NK-92 (cell line): ENCODE measurements around the gene UBE2R2.
"Not testable (repeated sequence)": the region's sequence is repeated elsewhere in the genome, so short reads cannot be mapped to it uniquely, and the experiment has no call there.

Experiments
- DNase-seq: peaks from one replicate; lab custom pipeline; 2025; ENCODE audit not compliant: unreplicated experiment; lab: John Stamatoyannopoulos, UW

The UBE2R2 gene

GRCh38 chr9:33837138-33837537 is 20.2 kb downstream of the UBE2R2 start:
- no peak for DNase-seq

- DNase-seq = no peak
These were observed 23.4 kb downstream of the UBE2R2 start for GRCh38 chr9:33840381-33840780.

- DNase-seq = no peak
These were observed 26.5 kb downstream of the UBE2R2 start for GRCh38 chr9:33843312-33843961.

- no peak for DNase-seq
These were observed 29.3 kb downstream of the UBE2R2 start for GRCh38 chr9:33846231-33846630.

GRCh38 chr9:33847894-33848205 is 30.9 kb downstream of the UBE2R2 start:
- not testable (repeated sequence) for DNase-seq

GRCh38 chr9:33850267-33850629 is 33.3 kb downstream of the UBE2R2 start:
- DNase-seq = no peak

- DNase-seq = no peak
These were observed 33.7 kb downstream of the UBE2R2 start for GRCh38 chr9:33850677-33851076.

- DNase-seq = no peak
These were observed 34.3 kb downstream of the UBE2R2 start for GRCh38 chr9:33851301-33851700.

GRCh38 chr9:33852216-33852826 is 35.4 kb downstream of the UBE2R2 start:
- DNase-seq = no peak

GRCh38 chr9:33856247-33856646 is 39.3 kb downstream of the UBE2R2 start:
- DNase-seq = no peak

GRCh38 chr9:33858423-33858822 is 41.5 kb downstream of the UBE2R2 start:
- no peak for DNase-seq

GRCh38 chr9:33860200-33860871 is 43.4 kb downstream of the UBE2R2 start:
- DNase-seq = no peak

- DNase-seq = no peak
These were observed 45.0 kb downstream of the UBE2R2 start for GRCh38 chr9:33861917-33862453.

GRCh38 chr9:33863027-33863426 is 46.1 kb downstream of the UBE2R2 start:
- not testable (repeated sequence) for DNase-seq

GRCh38 chr9:33867747-33868439 is 50.9 kb downstream of the UBE2R2 start:
- no peak for DNase-seq

- DNase-seq = no peak
These were observed 51.5 kb downstream of the UBE2R2 start for GRCh38 chr9:33868440-33868973.

- DNase-seq = not testable (repeated sequence)
These were observed 52.3 kb downstream of the UBE2R2 start for GRCh38 chr9:33869243-33869642.

- no peak for DNase-seq
These were observed 60.9 kb downstream of the UBE2R2 start for GRCh38 chr9:33877727-33878489.

- DNase-seq = no peak
These were observed 61.9 kb downstream of the UBE2R2 start for GRCh38 chr9:33878691-33879366.
